Activated CD4-positive, alpha-beta T cell treated with anti-CD3 and anti-CD28 coated beads, Interleukin-2, amount 50 U/mL, for 4 hours (primary cell): ENCODE measurements around the gene ASAP2.
A peak's percentile ranks its signal among the peaks of the same experiment; 100 is the strongest.

Experiments used
- DNase-seq, 2 experiments: peaks; one replicate each; pipeline ENCODE4 v3.0.0-alpha.2; 2020

The ASAP2 gene

GRCh38 chr2:9232166-9232479 is 25.5 kb downstream of the ASAP2 start:
- DNase-seq = no peak

DNA sequence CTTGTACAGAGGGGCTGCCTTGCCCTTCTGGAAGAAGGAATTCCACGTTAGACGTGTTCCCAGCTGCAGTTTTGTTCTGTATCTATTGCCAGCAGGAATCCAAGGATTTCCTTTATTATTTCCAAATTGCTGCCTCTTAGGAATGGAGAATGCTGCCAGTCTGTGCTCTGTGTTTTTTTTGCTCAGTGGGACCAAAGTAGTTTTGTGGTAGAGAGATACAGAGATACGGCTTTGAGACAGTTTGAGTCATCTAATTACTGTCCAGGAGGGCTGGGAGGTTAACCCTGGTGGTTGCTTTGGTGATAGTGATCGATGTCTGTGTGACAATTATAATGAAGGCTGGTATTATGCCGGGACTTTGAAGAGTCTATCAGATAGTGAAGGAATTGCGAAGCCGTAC is 26.3 kb downstream of the ASAP2 start:
- no peak for DNase-seq

GRCh38 chr2:9234680-9235146 is 28.1 kb downstream of the ASAP2 start:
- no peak for DNase-seq

GRCh38 chr2:9235147-9236044 is 28.8 kb downstream of the ASAP2 start:
- no peak for DNase-seq

- no peak for DNase-seq
Measured at GRCh38 chr2:9236045-9236344, 29.4 kb downstream of the ASAP2 start.

- DNase-seq = no peak
Measured at GRCh38 chr2:9236867-9237266, 30.3 kb downstream of the ASAP2 start.

DNA sequence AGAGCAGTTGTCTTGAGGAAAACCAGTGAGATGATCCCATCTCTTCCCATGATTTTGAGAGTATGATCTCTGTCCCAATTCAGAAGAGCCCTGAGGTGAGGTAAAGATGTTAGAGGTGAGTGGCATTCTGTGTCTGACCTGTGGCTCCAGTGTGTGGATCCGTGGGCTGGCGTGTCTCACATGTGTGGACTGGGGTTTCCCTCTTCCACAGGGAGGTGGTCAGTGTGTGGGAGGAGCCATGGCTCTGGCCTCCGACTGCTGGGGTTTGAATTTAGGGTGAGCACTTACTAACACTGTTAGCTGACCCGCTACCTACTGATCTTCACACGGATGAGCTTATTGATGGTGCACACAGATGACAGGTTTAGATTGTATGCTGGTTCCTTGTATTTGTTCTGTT is 31.2 kb downstream of the ASAP2 start:
- no peak for DNase-seq

- DNase-seq = no peak
Measured at GRCh38 chr2:9238591-9239326, 32.1 kb downstream of the ASAP2 start.

GRCh38 chr2:9239616-9240015 is 33.0 kb downstream of the ASAP2 start:
- no peak for DNase-seq

DNA sequence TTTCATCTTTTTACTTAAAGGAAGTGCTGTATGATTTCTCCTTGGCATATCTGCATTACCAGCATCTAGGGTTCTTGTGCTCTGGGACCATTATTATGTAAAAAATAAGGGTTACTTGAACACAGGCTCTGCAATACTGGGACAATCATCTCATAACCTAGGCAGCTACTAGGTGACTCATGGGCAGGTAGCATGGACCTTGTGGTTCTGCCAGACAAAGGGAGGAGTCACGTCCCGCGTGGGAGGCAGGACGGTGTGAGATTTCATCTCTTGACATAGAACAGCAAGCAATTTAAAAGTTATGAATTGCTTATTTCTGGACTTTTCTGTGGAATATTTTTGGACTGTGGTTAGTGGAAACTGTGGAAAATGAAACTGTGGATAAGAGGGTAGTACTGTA is 34.1 kb downstream of the ASAP2 start:
- DNase-seq = peak in 1 of 2 experiments; percentile 3

DNA sequence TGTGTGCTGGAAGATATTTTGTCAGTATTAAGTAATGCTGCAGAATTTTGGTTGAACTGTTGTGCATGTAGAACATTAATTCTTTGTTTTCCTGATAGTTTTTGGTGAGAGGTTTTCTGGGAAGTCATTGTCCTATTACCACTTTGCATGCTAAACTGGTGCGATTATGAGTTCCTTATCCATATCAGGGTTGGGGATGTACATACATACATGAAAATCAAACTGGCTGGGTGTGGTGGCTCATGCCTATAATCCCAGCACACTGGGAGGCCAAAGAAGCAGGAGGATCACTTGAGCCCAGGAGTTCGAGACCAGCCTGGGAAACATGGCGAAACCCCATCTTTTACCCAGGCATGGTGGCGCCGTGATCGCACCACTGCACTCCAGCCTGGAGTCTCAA is 34.6 kb downstream of the ASAP2 start:
- no peak for DNase-seq

DNA sequence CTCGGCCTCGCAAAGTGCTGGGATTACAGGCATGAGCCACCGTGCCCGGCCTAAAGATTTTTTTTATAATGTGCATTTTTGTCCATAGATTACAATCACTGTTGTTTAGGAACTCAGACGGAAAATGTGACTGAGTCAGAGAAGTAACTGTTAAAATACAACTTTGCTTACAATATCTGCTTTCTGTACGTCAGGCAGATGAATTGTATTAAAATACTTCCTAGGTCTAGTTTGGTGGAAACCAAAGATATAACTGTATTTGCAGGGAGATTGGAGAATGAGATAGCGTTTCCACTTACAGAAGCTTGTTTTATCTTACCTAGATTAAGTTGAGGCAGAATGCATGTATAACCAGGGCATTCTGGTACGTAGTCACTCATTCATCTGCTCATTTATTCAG is 36.7 kb downstream of the ASAP2 start:
- DNase-seq = no peak

GRCh38 chr2:9244985-9245544 is 38.5 kb downstream of the ASAP2 start:
- no peak for DNase-seq

GRCh38 chr2:9247177-9247576 is 40.6 kb downstream of the ASAP2 start:
- no peak for DNase-seq

- DNase-seq = no peak
Measured at GRCh38 chr2:9247786-9248185, 41.2 kb downstream of the ASAP2 start.

GRCh38 chr2:9248363-9248762 is 41.8 kb downstream of the ASAP2 start:
- DNase-seq = no peak

DNA sequence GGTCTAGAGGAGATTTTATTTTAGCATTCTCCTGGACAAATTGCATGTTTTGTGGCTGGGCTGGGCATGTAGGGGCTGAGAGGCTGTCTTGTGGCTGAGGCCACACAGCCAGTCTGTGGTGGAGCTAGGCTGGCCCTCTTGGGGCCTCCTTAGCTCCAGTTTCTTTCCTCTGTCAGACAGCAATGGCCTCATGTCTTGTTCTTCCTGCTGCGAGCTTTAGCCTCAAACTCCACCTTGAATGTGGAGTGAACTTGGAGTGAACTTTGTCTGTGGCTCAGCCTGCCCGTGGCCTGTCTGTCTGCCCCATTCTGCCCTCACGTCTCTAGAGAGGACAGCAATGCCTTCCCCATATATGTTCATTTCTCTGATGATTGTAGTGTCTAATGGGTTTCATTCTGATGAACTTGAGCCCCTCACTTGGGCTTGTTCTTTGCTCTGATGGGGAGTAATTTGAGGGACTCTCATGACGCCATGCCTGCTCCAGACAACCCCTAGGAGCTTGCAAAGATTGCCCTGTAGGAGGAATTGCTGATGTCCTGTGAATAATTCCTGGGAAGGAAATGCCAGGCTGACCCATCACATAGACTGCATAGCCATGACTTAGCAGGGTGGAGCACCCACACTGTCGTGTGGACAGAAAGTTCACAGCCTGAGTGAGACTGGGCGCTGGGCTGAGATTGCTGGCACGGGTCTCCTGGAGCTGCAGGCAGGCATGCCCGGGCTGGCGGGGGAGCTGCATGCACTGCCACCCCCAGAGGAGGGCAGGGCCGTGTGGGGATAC is 42.6 kb downstream of the ASAP2 start:
- DNase-seq = no peak

- no peak for DNase-seq
Measured at GRCh38 chr2:9250091-9250490, 43.5 kb downstream of the ASAP2 start.

GRCh38 chr2:9250498-9251153 is 44.0 kb downstream of the ASAP2 start:
- no peak for DNase-seq

- no peak for DNase-seq
Measured at GRCh38 chr2:9251154-9252001, 44.8 kb downstream of the ASAP2 start.

DNA sequence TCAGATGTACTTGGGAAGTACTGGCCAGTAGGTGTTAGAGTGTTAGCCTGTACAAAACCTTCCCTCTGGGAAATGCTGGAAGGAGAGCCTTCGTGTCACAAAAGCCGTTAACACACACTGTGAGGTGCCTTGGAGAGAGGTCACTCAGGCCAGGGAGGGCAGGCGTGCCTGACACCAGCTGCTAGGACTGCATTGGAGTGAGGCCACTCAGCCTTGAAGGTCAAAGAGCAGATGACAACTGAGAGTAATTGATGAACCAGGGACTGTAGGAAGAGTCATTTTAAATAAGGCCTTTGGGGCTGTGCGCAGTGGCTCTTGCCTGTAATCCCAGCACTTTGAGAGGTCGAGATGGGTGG is 45.4 kb downstream of the ASAP2 start:
- DNase-seq = no peak

GRCh38 chr2:9255416-9255815 is 48.8 kb downstream of the ASAP2 start:
- DNase-seq = no peak
